ENCODE data around the gene SLC35G1.
A peak's percentile ranks its signal among the peaks of the same experiment; 100 is the strongest.

The SLC35G1 gene, protein sequence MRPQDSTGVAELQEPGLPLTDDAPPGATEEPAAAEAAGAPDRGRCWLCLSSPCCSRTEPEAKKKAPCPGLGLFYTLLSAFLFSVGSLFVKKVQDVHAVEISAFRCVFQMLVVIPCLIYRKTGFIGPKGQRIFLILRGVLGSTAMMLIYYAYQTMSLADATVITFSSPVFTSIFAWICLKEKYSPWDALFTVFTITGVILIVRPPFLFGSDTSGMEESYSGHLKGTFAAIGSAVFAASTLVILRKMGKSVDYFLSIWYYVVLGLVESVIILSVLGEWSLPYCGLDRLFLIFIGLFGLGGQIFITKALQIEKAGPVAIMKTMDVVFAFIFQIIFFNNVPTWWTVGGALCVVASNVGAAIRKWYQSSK

GRCh38 chr10:93893646-93894515, at the start of gene SLC35G1:
Gene SLC35G1, plus strand, starts transcription at chr10:93893978. Its CDS starts 56 bp downstream, at chr10:93894034.
- peak; percentile 76 for DNase-seq (ENCODE audit: low spot score)

DNA sequence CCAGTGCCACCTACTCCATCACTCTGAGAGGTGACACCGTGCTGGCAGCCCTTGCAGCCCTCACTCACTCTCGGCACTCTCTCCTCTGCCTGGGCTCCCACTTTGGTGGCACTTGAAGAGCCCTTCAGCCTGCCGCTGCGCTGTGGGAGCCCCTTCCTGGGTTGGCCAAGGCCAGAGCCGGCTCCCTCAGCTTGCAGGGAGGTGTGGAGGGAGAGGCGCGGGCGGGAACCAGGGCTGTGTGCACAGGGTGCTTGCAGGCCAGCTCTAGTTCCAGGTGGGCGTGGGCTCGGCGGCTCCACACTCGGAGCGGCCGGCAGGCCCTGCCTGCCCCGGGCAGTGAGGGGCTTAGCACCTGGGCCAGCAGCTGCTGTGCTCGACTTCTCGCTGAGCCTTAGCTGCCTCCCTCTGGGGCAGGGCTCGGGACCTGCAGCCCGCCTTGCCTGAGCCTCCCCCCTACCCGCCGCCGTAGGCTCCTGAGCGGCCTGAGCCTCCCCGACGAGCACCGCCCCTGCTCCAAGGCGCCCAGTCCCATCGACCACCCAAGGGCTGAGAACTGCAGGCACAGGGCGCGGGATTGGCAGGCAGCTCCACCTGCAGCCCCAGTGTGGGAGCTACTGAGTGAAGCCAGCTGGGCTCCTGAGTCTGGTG, 48.7 kb upstream of the SLC35G1 start:
- no peak for DNase-seq (ENCODE audit: low spot score)

DNA sequence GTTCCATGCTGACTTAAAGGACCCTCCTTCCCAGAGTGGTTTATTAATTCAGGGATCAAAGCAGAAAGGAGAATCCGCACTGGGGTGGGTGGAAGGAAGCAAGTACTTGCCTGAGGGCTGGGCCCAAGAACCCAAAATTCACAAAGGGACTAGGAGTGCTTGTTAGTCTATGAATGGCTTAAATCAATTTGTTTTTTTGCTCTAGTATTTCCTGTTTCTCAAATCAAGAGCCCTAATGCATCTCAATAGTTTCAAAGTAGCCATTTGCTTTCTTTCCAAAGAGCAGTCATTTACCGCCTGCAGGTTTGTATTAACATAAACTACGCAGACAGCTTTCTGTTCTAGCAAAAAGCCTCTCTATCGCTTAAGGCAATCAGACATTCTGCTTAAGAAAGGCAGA, 44.2 kb upstream of the SLC35G1 start:
- no peak for DNase-seq (ENCODE audit: low spot score)

- DNase-seq (ENCODE audit: low spot score) = no peak
These were observed 43.5 kb upstream of the SLC35G1 start for GRCh38 chr10:93850031-93851015.

DNA sequence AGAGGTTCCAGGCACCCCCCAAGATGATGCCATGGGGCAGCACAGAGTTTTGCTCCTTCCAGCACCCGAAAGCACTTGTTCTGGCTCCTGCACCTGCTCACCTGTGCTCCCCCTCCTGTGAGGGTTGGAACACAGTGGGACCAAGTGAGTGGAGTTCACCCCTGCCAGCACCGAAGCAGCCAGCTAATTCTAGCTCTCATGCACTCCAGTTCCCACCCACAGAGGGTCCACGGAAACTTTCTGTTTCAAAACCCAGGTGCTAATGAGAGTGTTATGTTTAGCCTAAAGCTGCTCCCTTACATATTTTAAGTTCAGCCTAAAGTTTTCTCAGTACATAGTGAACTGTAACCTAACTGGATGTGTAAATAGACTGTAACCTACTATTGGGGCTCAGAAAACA, 42.6 kb upstream of the SLC35G1 start:
- DNase-seq (ENCODE audit: low spot score) = no peak

DNA sequence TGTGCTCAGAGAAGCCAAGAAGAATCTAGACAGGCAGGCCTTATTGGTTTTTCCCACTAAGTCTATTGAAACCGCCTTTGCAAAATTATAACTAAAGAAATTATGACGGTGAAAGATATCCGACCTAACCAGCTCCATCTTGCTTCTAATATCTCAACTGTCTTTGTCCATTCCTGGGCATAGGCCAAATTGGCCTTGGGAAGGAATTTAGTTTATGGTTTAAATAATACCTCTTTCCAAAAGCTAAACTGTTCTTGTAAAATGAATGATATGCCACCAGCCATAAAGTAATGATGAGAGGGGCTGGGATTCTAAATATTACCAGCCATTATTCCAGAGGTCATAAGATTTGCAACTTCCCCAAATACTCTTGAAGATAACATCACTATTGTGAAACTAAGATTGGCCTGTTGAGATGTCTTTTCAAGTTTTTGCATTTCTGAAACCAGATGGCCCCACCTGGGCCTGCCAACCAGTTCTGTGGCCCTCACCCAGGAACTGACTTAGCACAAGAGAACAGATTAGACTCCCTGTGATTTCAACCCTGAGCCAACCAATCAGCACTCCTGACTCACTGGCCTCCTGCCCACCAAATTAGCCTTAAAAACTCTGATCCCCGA, 41.2 kb upstream of the SLC35G1 start:
- DNase-seq (ENCODE audit: low spot score) = no peak

GRCh38 chr10:93854975-93855374, 38.8 kb upstream of the SLC35G1 start:
- no peak for DNase-seq (ENCODE audit: low spot score)

DNA sequence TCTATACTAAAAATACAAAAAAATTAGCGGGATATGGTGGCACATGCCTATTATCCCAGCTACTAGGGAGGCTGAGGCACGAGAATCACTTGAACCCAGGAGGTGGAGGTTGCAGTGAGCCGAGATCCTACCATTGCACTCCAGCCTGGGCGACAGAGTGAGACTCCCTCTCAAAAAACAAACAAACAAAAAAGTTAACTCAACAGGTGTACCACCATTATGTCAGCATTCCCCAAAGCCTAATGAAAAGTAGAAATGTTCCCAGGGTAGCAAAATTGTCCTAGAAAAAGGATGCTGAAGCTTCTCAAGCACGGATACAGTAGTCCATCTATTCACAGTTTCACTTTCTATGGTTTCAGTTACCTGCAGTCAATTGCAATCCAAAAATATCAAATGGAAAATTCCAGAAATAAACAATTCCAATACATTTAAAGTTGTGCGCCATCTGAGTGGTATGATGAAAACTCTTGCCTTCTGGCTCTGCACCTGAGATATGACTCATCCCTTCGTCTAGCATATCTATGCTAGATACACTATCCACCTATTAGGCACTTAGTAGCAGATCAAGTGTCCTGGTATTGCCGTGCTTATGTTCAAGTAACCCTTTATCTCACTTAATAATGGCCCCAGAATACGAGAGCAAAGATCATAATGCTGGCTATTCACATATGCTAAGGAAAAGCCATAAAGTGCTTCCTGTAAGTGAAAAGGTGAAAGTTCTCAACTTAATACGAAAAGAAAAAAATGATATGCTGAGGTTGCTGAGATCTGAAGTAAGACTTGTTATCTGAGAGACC, 37.2 kb upstream of the SLC35G1 start:
- DNase-seq (ENCODE audit: low spot score) = no peak

- no peak for DNase-seq (ENCODE audit: low spot score)
These were observed 34.6 kb upstream of the SLC35G1 start for GRCh38 chr10:93859049-93859655.

GRCh38 chr10:93861825-93862224, 32.0 kb upstream of the SLC35G1 start:
- DNase-seq (ENCODE audit: low spot score) = no peak

DNA sequence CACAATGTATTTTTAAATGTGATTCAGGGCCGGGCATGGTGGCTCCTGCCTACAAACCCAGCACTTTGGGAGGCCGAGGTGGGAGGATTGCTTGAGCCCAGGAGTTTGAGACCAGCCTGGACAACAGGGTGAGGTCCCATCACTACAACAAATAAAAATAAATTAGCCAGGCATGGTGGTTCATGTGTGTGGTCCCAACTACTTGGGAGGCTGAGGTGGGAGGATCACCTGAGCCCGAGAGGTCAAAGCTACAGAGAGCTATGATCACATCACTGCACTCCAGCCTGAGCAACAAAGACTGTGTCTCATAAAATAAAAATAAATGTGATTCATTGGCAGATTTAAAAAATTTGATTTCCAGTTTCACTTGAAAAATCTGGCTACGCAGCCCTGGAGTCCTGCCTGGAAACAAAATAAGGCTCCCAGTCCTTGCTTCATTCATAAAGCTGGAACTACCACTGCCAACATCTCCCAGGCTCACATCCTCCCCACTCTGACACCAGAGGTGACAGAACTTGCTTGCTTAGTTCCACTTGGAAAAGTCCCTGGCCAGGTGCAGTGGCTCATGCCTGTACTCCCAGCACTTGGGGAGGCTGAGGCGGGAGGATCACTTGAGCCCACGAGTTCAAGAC, 27.9 kb upstream of the SLC35G1 start:
- DNase-seq (ENCODE audit: low spot score) = no peak

DNA sequence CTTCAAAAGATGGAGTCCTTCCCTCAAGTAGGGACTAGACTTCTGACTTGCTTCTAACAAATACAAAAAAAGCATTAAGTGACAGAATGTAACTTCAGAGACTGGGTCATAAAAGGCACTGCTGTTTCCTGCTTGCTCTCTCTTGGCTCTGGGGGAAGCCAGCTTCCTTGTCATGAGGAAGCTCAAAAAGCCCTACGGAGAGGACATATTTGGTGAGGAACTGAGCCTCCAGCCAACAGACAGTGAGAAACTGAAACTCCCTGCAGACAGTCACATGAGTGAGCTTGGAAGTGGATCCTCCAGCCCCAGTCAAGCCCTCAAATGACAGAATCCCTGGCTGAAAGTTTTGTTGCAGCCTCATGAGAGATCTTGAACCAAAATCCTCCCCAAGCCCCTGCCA, 26.3 kb upstream of the SLC35G1 start:
- no peak for DNase-seq (ENCODE audit: low spot score)

DNA sequence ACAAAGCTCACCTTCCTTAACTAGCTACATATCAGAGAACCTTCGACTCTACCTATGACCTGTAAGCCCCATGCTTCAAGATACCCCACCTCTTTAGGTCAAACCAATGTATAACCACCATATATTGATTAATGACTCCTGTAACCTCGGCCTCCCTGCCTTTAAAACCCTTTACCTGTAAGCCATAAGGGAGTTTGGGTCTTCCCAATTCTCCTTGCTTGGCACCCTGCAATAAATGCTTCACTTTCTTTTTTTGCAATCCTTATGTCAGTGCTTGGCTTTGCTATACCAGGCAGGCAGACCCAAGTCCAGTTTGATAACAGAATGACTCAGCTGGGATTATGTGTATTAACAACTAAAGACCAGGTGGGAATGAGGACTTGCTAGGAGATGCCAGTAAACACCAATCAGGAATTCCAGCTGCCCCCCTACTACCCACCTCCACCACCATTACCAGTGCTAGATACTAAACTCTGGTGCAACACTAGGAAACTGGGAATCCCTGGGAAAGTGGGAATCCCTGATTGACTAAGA, 22.0 kb upstream of the SLC35G1 start:
- DNase-seq (ENCODE audit: low spot score) = no peak

- DNase-seq (ENCODE audit: low spot score) = no peak
These were observed 21.2 kb upstream of the SLC35G1 start for GRCh38 chr10:93872375-93873158.

- no peak for DNase-seq (ENCODE audit: low spot score)
These were observed 20.2 kb upstream of the SLC35G1 start for GRCh38 chr10:93873420-93874115.

DNA sequence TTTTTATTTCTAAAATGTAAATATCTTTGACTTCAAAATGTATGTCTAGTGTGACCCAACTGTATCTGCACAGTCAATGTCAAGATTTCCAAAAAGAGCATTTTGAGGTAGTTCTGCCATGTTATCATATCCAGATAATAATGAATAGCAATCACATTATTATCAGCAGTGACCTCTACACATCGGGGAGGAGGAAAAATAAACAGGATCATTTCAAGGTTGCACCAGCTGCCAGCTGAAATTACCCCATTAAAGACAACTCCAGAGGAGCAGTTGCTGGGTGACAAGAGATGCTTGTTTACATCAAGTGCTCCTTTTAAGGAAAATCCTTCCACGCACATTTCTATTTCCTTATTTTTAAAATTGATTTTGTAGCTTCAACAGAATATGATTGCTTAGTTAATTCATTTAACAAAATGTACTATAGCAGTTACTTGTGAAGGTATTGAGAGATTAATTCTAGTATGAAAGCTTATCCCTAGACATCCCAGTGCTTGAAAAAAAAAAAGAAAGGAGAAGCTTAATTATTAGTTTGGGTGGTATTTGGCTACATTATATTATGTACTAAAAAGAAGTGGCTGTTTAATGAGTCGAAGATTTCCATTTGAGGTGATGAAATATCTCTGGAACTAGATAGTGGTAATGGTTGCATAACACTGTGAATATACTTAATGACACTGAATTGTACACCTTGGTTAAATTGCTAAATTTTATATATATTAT, 19.3 kb upstream of the SLC35G1 start:
- no peak for DNase-seq (ENCODE audit: low spot score)

GRCh38 chr10:93875032-93875358, 18.8 kb upstream of the SLC35G1 start:
- no peak for DNase-seq (ENCODE audit: low spot score)

Data from Ammon's horn (tissue), 1 donor.